AG09309 (cell line): ENCODE measurements around the gene SLC8A1.

Experiments used
- DNase-seq: peaks from one replicate; pipeline ENCODE4 v3.0.0-alpha.2; 2010; ENCODE audit warnings: low read depth
- H3K4me3 ChIP-seq: 2 replicates; pipeline ENCODE4 v1.5.1; 2011; ENCODE audit warnings: mild to moderate bottlenecking, low read depth, low read length, moderate library complexity; ENCODE audit not compliant: control insufficient read depth
- TF ChIP-seq, protein P1 (sequence below): IDR thresholded peaks from 2 replicates; pipeline ENCODE4 v1.5.1; 2011; ENCODE audit warnings: mild to moderate bottlenecking, low read depth, low read length, inconsistent platforms; ENCODE audit not compliant: insufficient read depth, control insufficient read depth; ENCODE audit errors: missing control alignments

SLC8A1 gene

GRCh38 chr2:40304340-40304739, 147.6 kb downstream of the SLC8A1 start:
- no peak for DNase-seq
- TF ChIP-seq, protein P1, sequence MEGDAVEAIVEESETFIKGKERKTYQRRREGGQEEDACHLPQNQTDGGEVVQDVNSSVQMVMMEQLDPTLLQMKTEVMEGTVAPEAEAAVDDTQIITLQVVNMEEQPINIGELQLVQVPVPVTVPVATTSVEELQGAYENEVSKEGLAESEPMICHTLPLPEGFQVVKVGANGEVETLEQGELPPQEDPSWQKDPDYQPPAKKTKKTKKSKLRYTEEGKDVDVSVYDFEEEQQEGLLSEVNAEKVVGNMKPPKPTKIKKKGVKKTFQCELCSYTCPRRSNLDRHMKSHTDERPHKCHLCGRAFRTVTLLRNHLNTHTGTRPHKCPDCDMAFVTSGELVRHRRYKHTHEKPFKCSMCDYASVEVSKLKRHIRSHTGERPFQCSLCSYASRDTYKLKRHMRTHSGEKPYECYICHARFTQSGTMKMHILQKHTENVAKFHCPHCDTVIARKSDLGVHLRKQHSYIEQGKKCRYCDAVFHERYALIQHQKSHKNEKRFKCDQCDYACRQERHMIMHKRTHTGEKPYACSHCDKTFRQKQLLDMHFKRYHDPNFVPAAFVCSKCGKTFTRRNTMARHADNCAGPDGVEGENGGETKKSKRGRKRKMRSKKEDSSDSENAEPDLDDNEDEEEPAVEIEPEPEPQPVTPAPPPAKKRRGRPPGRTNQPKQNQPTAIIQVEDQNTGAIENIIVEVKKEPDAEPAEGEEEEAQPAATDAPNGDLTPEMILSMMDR = no peak
- no peak overlapping the region for H3K4me3 ChIP-seq

DNA sequence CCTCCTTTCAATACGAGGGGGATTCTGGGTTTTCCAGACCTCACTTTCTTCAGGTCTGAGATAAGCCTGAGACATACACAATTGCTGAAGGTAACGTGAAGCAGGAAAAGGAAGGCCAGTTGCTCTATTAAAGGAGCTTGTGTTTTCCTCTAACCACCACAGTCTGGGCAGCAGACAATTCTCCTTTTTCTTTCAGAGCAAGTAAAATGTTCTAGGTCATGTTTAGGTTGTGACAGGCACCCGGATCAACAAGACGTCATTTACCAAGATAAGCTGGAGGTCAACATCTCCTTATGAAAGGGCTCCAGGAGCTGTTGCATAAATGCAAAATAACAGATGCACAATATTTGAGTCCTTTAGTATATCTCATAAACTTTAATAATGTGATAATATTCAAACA, 148.1 kb downstream of the SLC8A1 start:
- no peak for DNase-seq
- no peak overlapping the region for H3K4me3 ChIP-seq

DNA sequence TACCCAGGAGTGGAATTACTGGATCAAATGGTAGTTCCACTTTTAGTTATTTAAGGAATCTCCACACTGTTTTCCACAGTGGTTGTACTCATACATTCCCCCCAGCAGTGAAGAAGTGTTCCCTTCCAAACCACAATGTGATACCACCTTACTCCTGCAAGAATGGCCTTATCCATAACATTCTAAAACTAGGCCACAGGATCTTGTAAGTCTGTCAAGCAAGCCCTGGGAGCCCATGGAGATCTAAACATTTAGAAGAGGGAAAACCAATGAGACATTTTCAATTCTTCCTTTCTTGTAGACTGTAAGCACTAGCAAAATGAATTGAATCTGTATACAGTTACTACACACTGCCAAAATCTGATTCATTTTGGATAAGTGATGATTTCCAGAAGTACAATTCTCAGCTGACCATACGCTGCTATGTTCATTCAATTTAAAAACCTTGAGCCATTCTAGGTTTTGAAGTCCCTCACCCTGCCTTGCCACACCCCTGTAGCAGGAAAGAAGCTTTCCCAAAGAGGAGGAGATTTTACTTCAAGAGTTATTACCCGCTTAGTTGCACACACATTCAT, 149.1 kb downstream of the SLC8A1 start:
- TF ChIP-seq, protein P1 = no peak
- H3K4me3 ChIP-seq = no peak overlapping the region
- DNase-seq = no peak

More for the DNA sequence above, 148.1 kb downstream of the SLC8A1 start:
- TF ChIP-seq, protein P1 = no peak

- TF ChIP-seq, protein P1 = no peak
- no peak overlapping the region for H3K4me3 ChIP-seq
- no peak for DNase-seq
Measured at GRCh38 chr2:40300391-40300790, 151.5 kb downstream of the SLC8A1 start.

- no peak for DNase-seq
- no peak overlapping the region for H3K4me3 ChIP-seq
- TF ChIP-seq, protein P1 = no peak
Measured at GRCh38 chr2:40299781-40300180, 152.1 kb downstream of the SLC8A1 start.

- no peak overlapping the region for H3K4me3 ChIP-seq
- no peak for DNase-seq
- TF ChIP-seq, protein P1 = no peak
Measured at GRCh38 chr2:40299173-40299572, 152.7 kb downstream of the SLC8A1 start.

DNA sequence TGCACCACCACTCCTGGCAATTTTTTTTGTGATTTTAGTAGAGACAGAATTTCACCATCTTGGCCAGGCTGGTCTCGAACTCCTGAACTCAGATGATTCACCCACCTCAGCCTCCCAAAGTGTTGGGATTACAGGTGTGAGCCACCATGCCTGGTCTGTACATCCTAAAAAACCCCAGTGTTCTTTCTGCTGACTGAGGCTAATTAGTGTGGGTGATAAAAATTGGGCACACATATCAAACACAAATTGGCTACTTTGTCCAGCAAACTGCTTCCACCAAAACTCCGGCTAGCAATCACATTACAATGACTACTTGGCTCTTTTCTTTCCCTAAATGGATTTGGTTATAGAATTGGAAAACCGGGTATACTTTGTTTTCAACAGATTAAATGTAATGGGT, 153.9 kb downstream of the SLC8A1 start:
- TF ChIP-seq, protein P1 = no peak
- DNase-seq = no peak
- H3K4me3 ChIP-seq = no peak overlapping the region
